Lower lobe of right lung (tissue), 2 donors: ENCODE data around the gene PCGF2. TPM values are rescaled to one million over a fixed set of nuclear protein-coding genes. Genes with fewer than 3 reads are reported as not detected.

Experiments used
- ATAC-seq, 2 donors: fragments of 200-7000 bp; cut with Tn5 transposase; one replicate each; pipeline ENCODE4 v1.9.1; 2020 to 2022; ENCODE audit warnings: mild to moderate bottlenecking in 2 of 2, moderate library complexity in 2 of 2
- DNase-seq: peaks from one replicate; pipeline ENCODE4 v3.0.0-alpha.2; 2020
- H3K27ac ChIP-seq: fragments of 200-600 bp; one replicate; pipeline ENCODE4 v1.8.0; 2022
- H3K27me3 ChIP-seq: fragments of 200-600 bp; one replicate; pipeline ENCODE4 v1.8.0; 2022; ENCODE audit warnings: low read depth
- H3K36me3 ChIP-seq: fragments of 200-600 bp; one replicate; pipeline ENCODE4 v1.8.0; 2022; ENCODE audit warnings: mild to moderate bottlenecking
- H3K4me1 ChIP-seq: fragments of 200-600 bp; one replicate; pipeline ENCODE4 v1.8.0; 2022
- H3K4me3 ChIP-seq: fragments of 200-600 bp; one replicate; pipeline ENCODE4 v1.8.0; 2022; ENCODE audit warnings: mild to moderate bottlenecking
- H3K9me3 ChIP-seq: fragments of 200-600 bp; one replicate; pipeline ENCODE4 v1.8.0; 2022
- CTCF ChIP-seq: fragments of 200-600 bp; IDR thresholded peaks from one replicate; pipeline ENCODE4 v1.8.0; 2022; ENCODE audit warnings: antibody characterized with exemption, mild to moderate bottlenecking
- intact Hi-C: fragments of 100-400 bp; cut with DNase I; formaldehyde crosslinking; loops from one replicate; pipeline ENCODE4 v1.11.0; 2022
- total RNA-seq: library from RNA; stranded (reverse); fragmentation: NEBNext Ultra II Directional; extraction: Animal tissue kit (Norgen Biotek cat#: 25700); gene quantifications from one replicate; pipeline ENCODE4 v1.2.1, GENCODE V29; 2021
- donor health status: DM: no; HTN: yes; CAD: no; lungs with severe emphysema.

PCGF2 gene
- total RNA-seq, 1 donor from 2014 or later, result 53.5 TPM

DNA sequence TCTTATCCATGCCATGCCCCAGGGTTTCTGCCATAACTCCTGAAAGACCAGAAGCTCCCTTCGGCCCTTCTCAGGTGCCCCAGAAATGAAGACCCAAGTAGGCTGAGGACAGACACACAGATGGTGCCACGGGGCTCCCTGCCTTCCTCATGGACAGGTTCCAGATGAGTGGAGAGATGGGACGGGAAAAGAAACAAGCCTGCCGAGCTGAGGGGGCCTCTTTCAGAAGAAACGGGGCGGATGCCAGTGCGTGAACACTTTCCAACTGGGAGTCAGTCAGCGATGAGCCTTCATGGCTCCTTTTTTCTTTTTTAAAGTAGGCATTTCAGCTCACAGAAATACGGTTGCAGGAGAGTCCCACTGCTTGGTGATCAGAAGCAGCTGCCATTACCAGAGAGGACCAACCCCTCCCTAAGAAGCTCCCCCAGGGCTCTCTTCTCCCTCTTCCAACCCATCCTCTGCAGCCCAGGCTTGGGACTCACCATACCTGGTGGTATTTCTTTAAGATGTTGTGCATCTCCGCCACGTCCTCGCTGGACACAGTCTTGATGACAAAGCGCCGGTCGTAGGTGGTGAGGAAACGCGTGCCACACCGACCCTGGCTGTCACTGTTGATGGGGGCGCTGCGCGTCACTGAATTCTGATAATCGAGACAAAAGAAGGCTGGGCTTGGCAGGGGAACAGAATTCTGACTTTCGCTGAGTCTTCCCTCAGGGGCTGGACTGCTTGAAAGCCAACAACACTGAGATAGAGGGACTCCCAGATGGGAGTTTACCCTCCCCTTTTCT is 32.0 kb upstream of the PCGF2 start:
- no peak for DNase-seq
- intact Hi-C loops, result no loop called here
- H3K36me3 ChIP-seq, result peaks cover 100% of the 10 kb centered on the region
- H3K4me1 ChIP-seq, result no peaks in the 10 kb centered on the region
- no peak overlapping the region for H3K27ac ChIP-seq
- H3K27me3 ChIP-seq, result no peaks in the 10 kb centered on the region
- no peak overlapping the region for H3K4me3 ChIP-seq
- no peaks in the 10 kb centered on the region for H3K9me3 ChIP-seq
- no peak for ATAC-seq
- TF ChIP-seq CTCF, result no peak

GRCh38 chr17:38777641-38778250 is 29.6 kb upstream of the PCGF2 start:
- Histone ChIP-seq H3K36me3 (peaks cover 99% of the 10 kb centered on the region), H3K4me3 (no peak overlapping the region), H3K27me3 (no peaks in the 10 kb centered on the region), H3K9me3 (no peaks in the 10 kb centered on the region), H3K4me1 (no peaks in the 10 kb centered on the region), H3K27ac (no peak overlapping the region)
- ATAC-seq, result no peak
- intact Hi-C loops, result no loop called here
- TF ChIP-seq CTCF, result no peak
- DNase-seq, result no peak

- DNase-seq (no peak), ATAC-seq (no peak)
- no peak overlapping the region for H3K27ac ChIP-seq
- no peaks in the 10 kb centered on the region for H3K9me3 ChIP-seq
- H3K27me3 ChIP-seq, result no peaks in the 10 kb centered on the region
- peaks cover 98% of the 10 kb centered on the region for H3K36me3 ChIP-seq
- no peak overlapping the region for H3K4me3 ChIP-seq
- no peak for TF ChIP-seq CTCF
- no peaks in the 10 kb centered on the region for H3K4me1 ChIP-seq
- intact Hi-C loops, result no loop called here
Measured at GRCh38 chr17:38773258-38773657, 25.1 kb upstream of the PCGF2 start.

DNA sequence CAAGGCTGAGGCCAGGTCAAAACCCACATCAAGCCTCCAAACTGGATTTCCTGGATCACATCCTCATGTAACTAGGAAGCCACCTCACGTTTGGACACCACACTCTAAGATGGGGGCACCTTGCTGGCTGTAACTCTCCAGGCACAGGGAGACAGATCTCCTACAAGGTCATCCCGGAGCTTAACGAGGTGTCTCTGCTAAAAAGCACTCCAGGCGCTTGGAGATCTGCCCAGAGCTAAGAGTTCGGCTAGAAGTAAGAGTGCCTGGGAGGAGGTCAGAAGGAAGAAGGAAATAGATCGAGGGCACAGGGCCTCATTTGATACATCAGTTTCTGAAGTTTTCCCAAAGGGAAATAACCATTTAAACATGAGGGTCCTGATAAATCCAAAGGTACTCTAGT is 20.3 kb upstream of the PCGF2 start:
- Histone ChIP-seq H3K4me3 (no peak overlapping the region), H3K27ac (no peak overlapping the region), H3K36me3 (peaks cover 99% of the 10 kb centered on the region), H3K9me3 (no peaks in the 10 kb centered on the region), H3K4me1 (no peaks in the 10 kb centered on the region), H3K27me3 (no peaks in the 10 kb centered on the region)
- DNase-seq (peak; percentile 41), ATAC-seq (peak in 1 of 2 donors; percentile 28)
- intact Hi-C loops, result no loop called here
- TF ChIP-seq CTCF, result no peak

DNA sequence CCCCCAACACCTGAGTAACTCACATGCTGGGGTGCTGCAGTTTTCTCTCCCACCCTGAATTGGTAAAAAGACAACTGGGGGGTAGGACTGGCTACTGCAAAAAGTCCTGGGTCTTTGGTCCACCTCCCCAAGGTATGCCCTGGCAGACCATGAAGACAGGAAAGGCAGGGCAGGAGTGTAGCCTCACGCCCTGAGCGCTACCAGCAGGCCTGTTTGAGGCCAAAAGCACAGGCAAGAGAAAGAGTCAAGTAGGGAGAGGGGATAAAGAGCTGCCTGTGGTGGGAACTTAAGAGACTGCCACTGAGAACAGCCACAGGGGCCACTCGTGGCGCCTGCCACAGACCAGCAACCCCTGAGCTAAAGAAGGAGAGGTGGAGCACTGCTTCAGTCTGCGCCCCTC is 18.2 kb upstream of the PCGF2 start:
- Histone ChIP-seq H3K36me3 (peaks cover 99% of the 10 kb centered on the region), H3K4me3 (no peak overlapping the region), H3K27me3 (no peaks in the 10 kb centered on the region), H3K27ac (no peak overlapping the region), H3K9me3 (no peaks in the 10 kb centered on the region), H3K4me1 (no peaks in the 10 kb centered on the region)
- ATAC-seq, result no peak
- intact Hi-C loops, result no loop called here
- DNase-seq, result no peak
- no peak for TF ChIP-seq CTCF
